Nephron (organoid): ENCODE measurements around the gene CREB5.

Experiments
- H3K27ac Mint-ChIP-seq, 3 experiments: 2 replicates each; pipeline ENCODE4 v1.8.0; 2020; ENCODE audit warnings: mixed read lengths in 3 of 3, mild to moderate bottlenecking in 2 of 3, moderate library complexity in 1 of 3
- H3K27me3 Mint-ChIP-seq: 2 replicates; pipeline ENCODE4 v1.8.0; 2021; ENCODE audit warnings: low read depth, mild to moderate bottlenecking, moderate library complexity, mixed read lengths
- H3K36me3 Mint-ChIP-seq: 2 replicates; pipeline ENCODE4 v1.8.0; 2020; ENCODE audit warnings: low read depth, mixed read lengths
- H3K4me1 Mint-ChIP-seq: 2 replicates; pipeline ENCODE4 v1.8.0; 2020; ENCODE audit warnings: mixed read lengths
- H3K4me3 Mint-ChIP-seq, 3 experiments: 2 replicates each; pipeline ENCODE4 v1.8.0; 2020; ENCODE audit warnings: mild to moderate bottlenecking in 3 of 3, mixed read lengths in 3 of 3, moderate library complexity in 2 of 3
- H3K9me3 Mint-ChIP-seq: 2 replicates; pipeline ENCODE4 v1.8.0; 2020; ENCODE audit warnings: mixed read lengths
- CTCF ChIP-seq, 3 experiments: fragments of 200-600 bp; sonication (generic); IDR thresholded peaks; one replicate each; pipeline ENCODE4 v1.5.0; 2021; ENCODE audit warnings: antibody characterized with exemption in 3 of 3; ENCODE audit not compliant: unreplicated experiment in 3 of 3

Gene CREB5

GRCh38 chr7:28862595-28863272, 450.4 kb downstream of the CREB5 start:
- H3K4me1 Mint-ChIP-seq: peaks cover 31% of the 10 kb centered on the region
- H3K4me3 Mint-ChIP-seq: no peak overlapping the region
- peaks cover 18% of the 10 kb centered on the region for H3K27me3 Mint-ChIP-seq
- no peaks in the 10 kb centered on the region for H3K36me3 Mint-ChIP-seq
- H3K9me3 Mint-ChIP-seq: no peaks in the 10 kb centered on the region
- peak overlapping the region in 1 of 3 experiments; percentile 5 for H3K27ac Mint-ChIP-seq
- no peak for TF ChIP-seq CTCF (IDR thresholded peaks at IDR 0.05; ENCODE audit: unreplicated experiment in 3 of 3)

- Mint-ChIP-seq H3K9me3 (no peaks in the 10 kb centered on the region), H3K27ac (peak overlapping the region; percentile 66 to 92 (median 66)), H3K4me3 (no peak overlapping the region), H3K27me3 (peaks cover 10% of the 10 kb centered on the region), H3K36me3 (no peaks in the 10 kb centered on the region), H3K4me1 (peaks cover 42% of the 10 kb centered on the region)
- TF ChIP-seq CTCF (IDR thresholded peaks at IDR 0.05; ENCODE audit: unreplicated experiment in 3 of 3): no peak
These were observed 453.4 kb downstream of the CREB5 start for GRCh38 chr7:28865601-28866144.

GRCh38 chr7:28868712-28869111, 456.4 kb downstream of the CREB5 start:
- no peaks in the 10 kb centered on the region for H3K36me3 Mint-ChIP-seq
- H3K9me3 Mint-ChIP-seq: no peaks in the 10 kb centered on the region
- H3K27ac Mint-ChIP-seq: no peak overlapping the region
- peaks cover 61% of the 10 kb centered on the region for H3K4me1 Mint-ChIP-seq
- TF ChIP-seq CTCF (IDR thresholded peaks at IDR 0.05; ENCODE audit: unreplicated experiment in 3 of 3): no peak
- peaks cover 10% of the 10 kb centered on the region for H3K27me3 Mint-ChIP-seq
- no peak overlapping the region for H3K4me3 Mint-ChIP-seq

- Mint-ChIP-seq H3K27ac (peak overlapping the region in 2 of 3 experiments; percentile 70 to 76), H3K27me3 (peaks cover 3% of the 10 kb centered on the region), H3K36me3 (no peaks in the 10 kb centered on the region), H3K9me3 (peaks cover 2% of the 10 kb centered on the region), H3K4me3 (no peak overlapping the region), H3K4me1 (peaks cover 53% of the 10 kb centered on the region)
- no peak for TF ChIP-seq CTCF (IDR thresholded peaks at IDR 0.05; ENCODE audit: unreplicated experiment in 3 of 3)
These were observed 458.8 kb downstream of the CREB5 start for GRCh38 chr7:28871077-28871476.

- Mint-ChIP-seq H3K4me3 (no peak overlapping the region), H3K9me3 (peaks cover 2% of the 10 kb centered on the region), H3K36me3 (no peaks in the 10 kb centered on the region), H3K4me1 (peaks cover 49% of the 10 kb centered on the region), H3K27me3 (peaks cover 3% of the 10 kb centered on the region), H3K27ac (peak overlapping the region; percentile 70 to 76 (median 74))
- no peak for TF ChIP-seq CTCF (IDR thresholded peaks at IDR 0.05; ENCODE audit: unreplicated experiment in 3 of 3)
These were observed 459.3 kb downstream of the CREB5 start for GRCh38 chr7:28871631-28872030.

GRCh38 chr7:28872226-28872625, 459.9 kb downstream of the CREB5 start:
- Mint-ChIP-seq H3K27me3 (peaks cover 3% of the 10 kb centered on the region), H3K4me3 (no peak overlapping the region), H3K4me1 (peaks cover 43% of the 10 kb centered on the region), H3K36me3 (no peaks in the 10 kb centered on the region), H3K9me3 (peaks cover 2% of the 10 kb centered on the region), H3K27ac (peak overlapping the region; percentile 70 to 76 (median 74))
- no peak for TF ChIP-seq CTCF (IDR thresholded peaks at IDR 0.05; ENCODE audit: unreplicated experiment in 3 of 3)
